Measurements from ENCODE around the gene ZNF423. TPM values are rescaled to one million over a fixed set of nuclear protein-coding genes. Genes with fewer than 3 reads are reported as not detected.

Gene ZNF423
- total and polyA plus RNA-seq, 2 of the 13 experiments (the other 11 are each of a cell fraction or from before 2014, with no cell fraction given) = 0.07 to 0.31 TPM

DNA sequence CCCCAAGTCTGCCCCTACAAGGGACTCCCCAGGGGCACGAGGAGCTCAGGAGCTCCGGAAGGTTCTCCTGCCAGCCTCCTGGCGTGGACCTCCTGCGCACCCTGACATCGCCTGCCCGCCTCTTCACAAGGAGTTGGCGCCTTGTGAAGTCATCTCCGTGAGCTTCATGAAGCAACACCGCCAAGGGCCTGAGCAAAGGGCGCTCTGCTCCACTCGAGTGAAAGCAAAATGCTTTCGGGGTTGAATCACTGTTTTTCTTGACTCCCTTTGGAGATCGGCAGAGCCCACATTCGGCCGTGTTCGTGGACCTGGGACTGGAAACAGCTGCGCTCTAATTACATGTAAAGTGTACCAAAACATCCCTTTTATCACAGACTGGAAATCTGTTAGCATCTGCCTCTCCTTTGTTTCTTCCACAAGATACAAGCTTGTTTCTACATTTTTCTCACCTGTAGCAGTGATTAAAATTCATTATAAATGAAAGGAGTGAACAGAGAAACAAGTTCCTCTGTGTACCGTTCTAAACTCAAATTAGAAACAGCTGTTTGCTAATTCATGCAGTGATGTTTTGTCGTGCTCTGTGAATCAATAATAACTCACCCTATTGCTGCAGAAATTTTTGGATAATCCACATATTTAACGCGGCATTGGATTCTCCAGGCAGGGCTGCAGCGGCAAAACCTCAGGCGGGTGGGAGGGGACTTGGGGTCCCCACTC lies 203.3 kb downstream of the ZNF423 start:
- Histone ChIP-seq H3K9ac (ENCODE audit: insufficient read depth, low read depth, low read length) (no peak overlapping the region), H3K4me3 (replicated peaks in 1 of 3; ENCODE audit: insufficient read depth in 1 of 3, low read depth in 2 of 3, low read length in 3 of 3) (no peak overlapping the region), H4K20me1 (ENCODE audit: insufficient read depth, low read length) (0 out of 2 replicates have a peak, but pooled peaks cover under 1% of the 10 kb centered on the region), H3K4me2 (ENCODE audit: low read depth, low read length) (no peak overlapping the region), H3K79me2 (ENCODE audit: insufficient read depth, low read length) (no peaks in the 10 kb centered on the region), H3K36me3 (replicated peaks in 1 of 2; ENCODE audit: control insufficient read depth in 1 of 2, insufficient read depth in 2 of 2, low read length in 2 of 2) (no peaks in the 10 kb centered on the region), H3K9me3 (ENCODE audit: low read length) (peaks cover 14% of the 10 kb centered on the region), H3K27ac (ENCODE audit: extremely low read length, insufficient read depth, low read length) (no peak overlapping the region), H2AFZ (ENCODE audit: low read length) (no peak overlapping the region), H3K4me1 (ENCODE audit: insufficient read depth, low read length) (no peaks in the 10 kb centered on the region), H3K27me3 (ENCODE audit: control insufficient read depth in 1 of 2, insufficient read depth in 2 of 2, low read length in 2 of 2) (no peaks in the 10 kb centered on the region; a peak in 1 of 5 replicates)
- ATAC-seq (no peak), FAIRE-seq (no peak), DNase-seq (ENCODE audit: low spot score) (no peak)
- intact Hi-C loops (cut with micrococcal nuclease; ENCODE audit: unreplicated experiment) (no loop called here), in situ Hi-C loops (cut with HindIII; ENCODE audit: extremely low pct_ligation_motif_present, low pct_unique_long_range_greater_than_20kb) (no loop called here)
- POLR2A ChIA-PET = no interaction called here
- 21% methylated on average over 23 of the region's 23 CpGs for WGBS (ENCODE audit: low lambda C conversion rate)
- CTCF ChIA-PET (ENCODE audit: low intra/inter-chr PET ratio, low total read pairs) = no interaction called here
- no TSS peak for BruUV-seq (replicated peaks)
- TF ChIP-seq ZZZ3 (CRISPR knock-in tag; IDR thresholded peaks at IDR 0.05; ENCODE audit: borderline replicate concordance) (no peak), KDM2A (CRISPR knock-in tag; IDR thresholded peaks at IDR 0.05; ENCODE audit: borderline replicate concordance, low read depth) (no peak), FOXC1 (CRISPR knock-in tag; IDR thresholded peaks at IDR 0.05; ENCODE audit: borderline replicate concordance) (no peak), SPEN (CRISPR knock-in tag; IDR thresholded peaks at IDR 0.05; ENCODE audit: low read depth) (no peak), HNRNPLL (IDR thresholded peaks at IDR 0.05; ENCODE audit: low read depth, low read length, poor library complexity, severe bottlenecking) (peak; percentile 38)

DNA sequence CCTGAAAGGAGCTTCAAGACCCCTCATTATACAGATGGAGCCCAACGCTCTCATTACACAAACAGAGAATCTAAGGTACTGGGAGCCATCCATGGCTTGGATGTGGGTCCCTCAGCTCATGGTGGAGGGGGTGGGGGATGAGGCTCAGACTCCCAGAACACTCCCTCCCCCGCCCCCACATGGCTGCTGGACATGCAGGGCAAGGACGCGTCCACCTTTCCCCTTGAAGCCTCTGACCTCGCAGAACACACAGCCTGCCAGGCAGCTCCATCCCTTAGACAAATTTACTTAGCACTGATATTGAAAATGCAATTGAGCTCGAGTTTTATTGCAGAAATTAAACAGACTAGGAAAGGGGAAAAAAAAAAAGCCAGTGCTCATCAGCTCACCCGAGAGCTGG lies 203.9 kb downstream of the ZNF423 start:
- intact Hi-C loops (cut with micrococcal nuclease; ENCODE audit: unreplicated experiment) (no loop called here), in situ Hi-C loops (cut with HindIII; ENCODE audit: extremely low pct_ligation_motif_present, low pct_unique_long_range_greater_than_20kb) (no loop called here)
- CTCF ChIA-PET (ENCODE audit: low intra/inter-chr PET ratio, low total read pairs) = no interaction called here
- no peak for DNase-seq (ENCODE audit: low spot score)
- no peak overlapping the region for H2AFZ ChIP-seq (ENCODE audit: low read length)
- no peak for FAIRE-seq
- H3K79me2 ChIP-seq (ENCODE audit: insufficient read depth, low read length) = no peaks in the 10 kb centered on the region
- no peaks in the 10 kb centered on the region for H3K36me3 ChIP-seq (replicated peaks in 1 of 2; ENCODE audit: control insufficient read depth in 1 of 2, insufficient read depth in 2 of 2, low read length in 2 of 2)
- no peaks in the 10 kb centered on the region for H3K4me1 ChIP-seq (ENCODE audit: insufficient read depth, low read length)
- H4K20me1 ChIP-seq (ENCODE audit: insufficient read depth, low read length) = no peaks in the 10 kb centered on the region
- POLR2A ChIA-PET = no interaction called here
- peaks cover 20% of the 10 kb centered on the region for H3K9me3 ChIP-seq (ENCODE audit: low read length)
- H3K4me3 ChIP-seq (replicated peaks in 1 of 3; ENCODE audit: insufficient read depth in 1 of 3, low read depth in 2 of 3, low read length in 3 of 3) = no peak overlapping the region
- no peak overlapping the region for H3K4me2 ChIP-seq (ENCODE audit: low read depth, low read length)
- no TSS peak for BruUV-seq (replicated peaks)
- no peak overlapping the region for H3K27ac ChIP-seq (ENCODE audit: extremely low read length, insufficient read depth, low read length)
- ATAC-seq = no peak
- no peak overlapping the region for H3K9ac ChIP-seq (ENCODE audit: insufficient read depth, low read depth, low read length)
- no peaks in the 10 kb centered on the region; a peak in 1 of 5 replicates for H3K27me3 ChIP-seq (ENCODE audit: control insufficient read depth in 1 of 2, insufficient read depth in 2 of 2, low read length in 2 of 2)
- WGBS (ENCODE audit: low lambda C conversion rate) = 16% methylated on average over 6 of the region's 7 CpGs
- TF ChIP-seq ZNF788 (CRISPR knock-in tag; IDR thresholded peaks at IDR 0.05; ENCODE audit: borderline replicate concordance) (no peak), POGK (CRISPR knock-in tag; conservative IDR thresholded peaks at IDR 0.05) (no peak), POLR2AphosphoS2 (IDR thresholded peaks at IDR 0.05; ENCODE audit: low read depth, low read length) (no peak), ERF (CRISPR knock-in tag; IDR thresholded peaks at IDR 0.05) (no peak), ZNF251 (CRISPR knock-in tag; IDR thresholded peaks at IDR 0.05) (no peak)
- TF ChIP-seq, protein P1, sequence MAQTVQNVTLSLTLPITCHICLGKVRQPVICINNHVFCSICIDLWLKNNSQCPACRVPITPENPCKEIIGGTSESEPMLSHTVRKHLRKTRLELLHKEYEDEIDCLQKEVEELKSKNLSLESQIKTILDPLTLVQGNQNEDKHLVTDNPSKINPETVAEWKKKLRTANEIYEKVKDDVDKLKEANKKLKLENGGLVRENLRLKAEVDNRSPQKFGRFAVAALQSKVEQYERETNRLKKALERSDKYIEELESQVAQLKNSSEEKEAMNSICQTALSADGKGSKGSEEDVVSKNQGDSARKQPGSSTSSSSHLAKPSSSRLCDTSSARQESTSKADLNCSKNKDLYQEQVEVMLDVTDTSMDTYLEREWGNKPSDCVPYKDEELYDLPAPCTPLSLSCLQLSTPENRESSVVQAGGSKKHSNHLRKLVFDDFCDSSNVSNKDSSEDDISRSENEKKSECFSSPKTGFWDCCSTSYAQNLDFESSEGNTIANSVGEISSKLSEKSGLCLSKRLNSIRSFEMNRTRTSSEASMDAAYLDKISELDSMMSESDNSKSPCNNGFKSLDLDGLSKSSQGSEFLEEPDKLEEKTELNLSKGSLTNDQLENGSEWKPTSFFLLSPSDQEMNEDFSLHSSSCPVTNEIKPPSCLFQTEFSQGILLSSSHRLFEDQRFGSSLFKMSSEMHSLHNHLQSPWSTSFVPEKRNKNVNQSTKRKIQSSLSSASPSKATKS (CRISPR knock-in tag; IDR thresholded peaks at IDR 0.05) = no peak
- TF ChIP-seq, protein P2, sequence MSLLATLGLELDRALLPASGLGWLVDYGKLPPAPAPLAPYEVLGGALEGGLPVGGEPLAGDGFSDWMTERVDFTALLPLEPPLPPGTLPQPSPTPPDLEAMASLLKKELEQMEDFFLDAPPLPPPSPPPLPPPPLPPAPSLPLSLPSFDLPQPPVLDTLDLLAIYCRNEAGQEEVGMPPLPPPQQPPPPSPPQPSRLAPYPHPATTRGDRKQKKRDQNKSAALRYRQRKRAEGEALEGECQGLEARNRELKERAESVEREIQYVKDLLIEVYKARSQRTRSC (CRISPR knock-in tag; IDR thresholded peaks at IDR 0.05; ENCODE audit: low read depth) = no peak

All from HepG2 (cell line).